DOHH2 (cell line): ENCODE results near the gene GLP2R.

ENCODE experiments used
- CTCF ChIP-seq: fragments of 200-600 bp; sonication (generic); IDR thresholded peaks from one replicate; pipeline ENCODE4 v1.5.1; 2014; ENCODE audit warnings: antibody characterized with exemption, mild to moderate bottlenecking, low read depth, low read length; ENCODE audit not compliant: poor library complexity, severe bottlenecking
- EZH2phosphoT487 ChIP-seq: fragments of 200-600 bp; sonication (generic); IDR thresholded peaks from 2 replicates; pipeline ENCODE4 v1.6.1; 2017; ENCODE audit warnings: borderline replicate concordance, mild to moderate bottlenecking, antibody characterized with exemption, low read length, moderate library complexity, mixed read lengths

GRCh38 chr17:9926150-9926804, 100.6 kb downstream of the GLP2R start:
- no peak for TF ChIP-seq CTCF
- TF ChIP-seq EZH2phosphoT487, result no peak
